Suprapubic skin (tissue), 4 donors: ENCODE data around the gene CRNN. TPM values are rescaled to one million over a fixed set of nuclear protein-coding genes. Genes with fewer than 3 reads are reported as not detected.

Source experiments
- DNase-seq, 2 donors: peaks; one replicate each; pipeline ENCODE4 v3.0.0-alpha.2; 2019; ENCODE audit warnings: low spot score in 2 of 2
- H3K27ac ChIP-seq: fragments of 200-600 bp; sonication (generic); one replicate; pipeline ENCODE4 v1.5.1; 2019
- H3K27me3 ChIP-seq: fragments of 200-600 bp; sonication (generic); one replicate; pipeline ENCODE4 v1.5.1; 2019
- H3K36me3 ChIP-seq: fragments of 200-600 bp; sonication (generic); one replicate; pipeline ENCODE4 v1.5.1; 2019
- H3K4me1 ChIP-seq: fragments of 200-600 bp; sonication (generic); one replicate; pipeline ENCODE4 v1.5.1; 2019
- H3K4me3 ChIP-seq: fragments of 200-600 bp; sonication (generic); one replicate; pipeline ENCODE4 v1.5.1; 2019; ENCODE audit warnings: mild to moderate bottlenecking
- H3K9me3 ChIP-seq: fragments of 200-600 bp; sonication (generic); one replicate; pipeline ENCODE4 v1.5.1; 2019
- CTCF ChIP-seq, 2 donors: fragments of 200-600 bp in 1 of 2; fragments of 450-650 bp in 1 of 2; sonication (generic) in 1 of 2; IDR thresholded peaks; one replicate each; pipeline ENCODE4 v1.5.1; 2016 to 2019; ENCODE audit warnings: antibody characterized with exemption in 2 of 2, mild to moderate bottlenecking in 1 of 2, moderate library complexity in 1 of 2
- EP300 ChIP-seq: sonication (generic); formaldehyde crosslinking; IDR thresholded peaks from one replicate; pipeline ENCODE4 v1.6.1; 2017; ENCODE audit warnings: antibody characterized with exemption
- POLR2A ChIP-seq, 2 donors: fragments of 450-650 bp; IDR thresholded peaks; one replicate each; pipeline ENCODE4 v1.6.1; 2017; ENCODE audit warnings: antibody characterized with exemption in 2 of 2, mild to moderate bottlenecking in 2 of 2, moderate library complexity in 2 of 2
- POLR2AphosphoS5 ChIP-seq, 3 donors: sonication (generic); formaldehyde crosslinking; IDR thresholded peaks; one replicate each; pipeline ENCODE4 v1.6.1; 2017; ENCODE audit warnings: antibody characterized with exemption in 3 of 3
- WGBS: methylation state at CpG from one replicate; pipeline ENCODE4 v1.1.5; 2018; 5-methylcytosine and 5-hydroxymethylcytosine counted together
- total RNA-seq, 4 donors: library from RNA; depleted of rRNA; stranded (reverse); fragments of >200 nt; gene quantifications; one replicate each; pipeline ENCODE4 v1.1.0, GENCODE V29; 2016

CRNN gene
- total RNA-seq, 4 donors from 2014 or later, result 0.72 to 12.6 (median 5.4) TPM

- no peaks in the 10 kb centered on the region for H3K9me3 ChIP-seq
- no peak overlapping the region for H3K4me3 ChIP-seq
- TF ChIP-seq CTCF (IDR thresholded peaks at IDR 0.05) (no peak), POLR2AphosphoS5 (IDR thresholded peaks at IDR 0.05) (no peak), POLR2A (IDR thresholded peaks at IDR 0.05) (no peak), EP300 (no peak)
- H3K27me3 ChIP-seq, result no peaks in the 10 kb centered on the region
- WGBS, result 92% methylated on average over 2 of the region's 2 CpGs
- peaks cover 43% of the 10 kb centered on the region for H3K4me1 ChIP-seq
- H3K36me3 ChIP-seq, result no peaks in the 10 kb centered on the region
- H3K27ac ChIP-seq, result peak overlapping the region; percentile 32
- no peak for DNase-seq
Measured at GRCh38 chr1:152441756-152442155, 27.7 kb upstream of the CRNN start.

GRCh38 chr1:152440635-152441471, 26.8 kb upstream of the CRNN start:
- H3K27ac ChIP-seq, result no peak overlapping the region
- 34% methylated on average over 17 of the region's 17 CpGs for WGBS
- no peak for DNase-seq
- no peaks in the 10 kb centered on the region for H3K27me3 ChIP-seq
- peaks cover 46% of the 10 kb centered on the region for H3K4me1 ChIP-seq
- TF ChIP-seq EP300 (no peak), POLR2AphosphoS5 (IDR thresholded peaks at IDR 0.05) (no peak), CTCF (IDR thresholded peaks at IDR 0.05) (peak; percentile 51 to 79), POLR2A (IDR thresholded peaks at IDR 0.05) (no peak)
- H3K4me3 ChIP-seq, result no peak overlapping the region
- no peaks in the 10 kb centered on the region for H3K36me3 ChIP-seq
- no peaks in the 10 kb centered on the region for H3K9me3 ChIP-seq

- no peak for DNase-seq
- Histone ChIP-seq H3K27me3 (no peaks in the 10 kb centered on the region), H3K27ac (no peak overlapping the region), H3K9me3 (no peaks in the 10 kb centered on the region), H3K4me1 (peaks cover 33% of the 10 kb centered on the region), H3K36me3 (no peaks in the 10 kb centered on the region), H3K4me3 (no peak overlapping the region)
- 33% methylated on average over 2 of the region's 2 CpGs for WGBS
- TF ChIP-seq POLR2A (IDR thresholded peaks at IDR 0.05), result no peak
- TF ChIP-seq EP300, result no peak
- no peak for TF ChIP-seq CTCF (IDR thresholded peaks at IDR 0.05)
- TF ChIP-seq POLR2AphosphoS5 (IDR thresholded peaks at IDR 0.05), result no peak
Measured at GRCh38 chr1:152436593-152437496, 22.8 kb upstream of the CRNN start.

- no peak for DNase-seq
- H3K27me3 ChIP-seq, result no peaks in the 10 kb centered on the region
- 27% methylated on average over 3 of the region's 3 CpGs for WGBS
- H3K9me3 ChIP-seq, result peaks cover 7% of the 10 kb centered on the region
- peaks cover 6% of the 10 kb centered on the region for H3K4me1 ChIP-seq
- no peak overlapping the region for H3K27ac ChIP-seq
- TF ChIP-seq EP300 (no peak), POLR2AphosphoS5 (IDR thresholded peaks at IDR 0.05) (no peak), CTCF (IDR thresholded peaks at IDR 0.05) (no peak), POLR2A (IDR thresholded peaks at IDR 0.05) (no peak)
- no peaks in the 10 kb centered on the region for H3K36me3 ChIP-seq
- H3K4me3 ChIP-seq, result no peak overlapping the region
Measured at GRCh38 chr1:152427458-152427857, 13.4 kb upstream of the CRNN start.

GRCh38 chr1:152426731-152427130, 12.7 kb upstream of the CRNN start:
- Histone ChIP-seq H3K4me1 (peaks cover 6% of the 10 kb centered on the region), H3K27me3 (no peaks in the 10 kb centered on the region), H3K27ac (no peak overlapping the region), H3K4me3 (no peak overlapping the region), H3K9me3 (peaks cover 7% of the 10 kb centered on the region), H3K36me3 (no peaks in the 10 kb centered on the region)
- no peak for DNase-seq
- TF ChIP-seq POLR2A (IDR thresholded peaks at IDR 0.05) (no peak), CTCF (IDR thresholded peaks at IDR 0.05) (no peak), POLR2AphosphoS5 (IDR thresholded peaks at IDR 0.05) (no peak), EP300 (no peak)
